Left ventricle myocardium inferior (tissue), 1 donor: ENCODE data around the gene NFATC4. TPM values are rescaled to one million over a fixed set of nuclear protein-coding genes. Genes with fewer than 3 reads are reported as not detected.

Source experiments
- DNase-seq: peaks from one replicate; pipeline ENCODE4 v3.0.0-alpha.2; 2020
- H3K27ac ChIP-seq: fragments of 200-600 bp; replicated peaks from 2 replicates; pipeline ENCODE4 v1.8.0; 2021
- H3K27me3 ChIP-seq: fragments of 200-600 bp; 2 replicates; pipeline ENCODE4 v1.8.0; 2021; ENCODE audit warnings: low read depth
- H3K36me3 ChIP-seq: fragments of 200-600 bp; 2 replicates; pipeline ENCODE4 v1.8.0; 2021
- H3K4me1 ChIP-seq: fragments of 200-600 bp; 2 replicates; pipeline ENCODE4 v1.8.0; 2021
- H3K4me3 ChIP-seq: fragments of 200-600 bp; 2 replicates; pipeline ENCODE4 v1.8.0; 2021; ENCODE audit warnings: mild to moderate bottlenecking, moderate library complexity
- H3K9me3 ChIP-seq: fragments of 200-600 bp; replicated peaks from 2 replicates; pipeline ENCODE4 v1.8.0; 2021
- CTCF ChIP-seq: fragments of 200-600 bp; IDR thresholded peaks from 2 replicates; pipeline ENCODE4 v1.8.0; 2021; ENCODE audit warnings: antibody characterized with exemption, mild to moderate bottlenecking, borderline replicate concordance
- intact Hi-C: fragments of 100-400 bp; cut with micrococcal nuclease; formaldehyde crosslinking; loops from one replicate; pipeline ENCODE4 v1.11.0; 2022
- total RNA-seq: library from RNA; stranded (reverse); fragmentation: NEBNext Ultra II Directional; extraction: Animal tissue kit (Norgen Biotek cat#: 25700); gene quantifications from one replicate; pipeline ENCODE4 v1.2.1, GENCODE V29; 2021
- donor health status: DM: no; HTN: yes; CAD: no; lungs with severe emphysema.

Gene NFATC4
- total RNA-seq, 1 donor from 2014 or later = 20.6 TPM

- no peak for TF ChIP-seq CTCF
- peaks cover 9% of the 10 kb centered on the region for H3K27me3 ChIP-seq
- no peak overlapping the region for H3K4me3 ChIP-seq
- H3K27ac ChIP-seq = no peak overlapping the region
- H3K4me1 ChIP-seq = peaks cover 22% of the 10 kb centered on the region
- H3K9me3 ChIP-seq = no peaks in the 10 kb centered on the region
- H3K36me3 ChIP-seq = no peaks in the 10 kb centered on the region
- no peak for DNase-seq
- intact Hi-C loops = no loop called here
Measured at GRCh38 chr14:24379907-24380730, 12.1 kb downstream of the NFATC4 start.

- Histone ChIP-seq H3K4me1 (peaks cover 16% of the 10 kb centered on the region), H3K27ac (no peak overlapping the region), H3K9me3 (no peaks in the 10 kb centered on the region), H3K36me3 (no peaks in the 10 kb centered on the region), H3K4me3 (no peak overlapping the region), H3K27me3 (no peaks in the 10 kb centered on the region)
- TF ChIP-seq CTCF = no peak
- no peak for DNase-seq
- intact Hi-C loops = no loop called here
Measured at GRCh38 chr14:24381363-24382063, 13.5 kb downstream of the NFATC4 start.

GRCh38 chr14:24382064-24382371 lies 14.0 kb downstream of the NFATC4 start:
- Histone ChIP-seq H3K27me3 (peaks cover 1% of the 10 kb centered on the region), H3K36me3 (no peaks in the 10 kb centered on the region), H3K9me3 (no peaks in the 10 kb centered on the region), H3K27ac (no peak overlapping the region), H3K4me1 (peaks cover 11% of the 10 kb centered on the region), H3K4me3 (no peak overlapping the region)
- intact Hi-C loops = no loop called here
- no peak for DNase-seq
- TF ChIP-seq CTCF = no peak

GRCh38 chr14:24384169-24384568 lies 16.2 kb downstream of the NFATC4 start:
- H3K36me3 ChIP-seq = no peaks in the 10 kb centered on the region
- peaks cover 10% of the 10 kb centered on the region for H3K4me1 ChIP-seq
- no peak for DNase-seq
- H3K27me3 ChIP-seq = peaks cover 4% of the 10 kb centered on the region
- no peak for TF ChIP-seq CTCF
- no peak overlapping the region for H3K4me3 ChIP-seq
- no peak overlapping the region for H3K27ac ChIP-seq
- intact Hi-C loops = no loop called here
- no peaks in the 10 kb centered on the region for H3K9me3 ChIP-seq

GRCh38 chr14:24385524-24385923 lies 17.5 kb downstream of the NFATC4 start:
- Histone ChIP-seq H3K27me3 (peaks cover 4% of the 10 kb centered on the region), H3K4me1 (peaks cover 15% of the 10 kb centered on the region), H3K27ac (no peak overlapping the region), H3K36me3 (no peaks in the 10 kb centered on the region), H3K9me3 (no peaks in the 10 kb centered on the region), H3K4me3 (no peak overlapping the region)
- intact Hi-C loops = no loop called here
- TF ChIP-seq CTCF = no peak
- no peak for DNase-seq
